Keratinocyte (primary cell): ENCODE measurements around the gene VPS13D.

Experiments used
- CTCF ChIP-seq, 3 experiments: IDR thresholded peaks in 1 of 3; conservative IDR thresholded peaks in 1 of 3; optimal IDR thresholded peaks in 1 of 3; 2 replicates in 2 of 3; 3 replicates in 1 of 3; pipeline versions ENCODE3 to v1.5.1; 2011; ENCODE audit warnings: low read length in 3 of 3, mild to moderate bottlenecking in 3 of 3, moderate library complexity in 2 of 3, control low read depth in 1 of 3, inconsistent platforms in 1 of 3; ENCODE audit not compliant: insufficient read depth in 2 of 3; ENCODE audit errors: extremely low read depth in 1 of 3
- EZH2 ChIP-seq: IDR thresholded peaks from one replicate; pipeline ENCODE4 v1.6.1; 2012; ENCODE audit warnings: inconsistent platforms, mild to moderate bottlenecking, low read length, moderate library complexity

GRCh38 chr1:12380326-12381249 is 150.8 kb downstream of the VPS13D start:
- no peak for TF ChIP-seq CTCF (optimal IDR thresholded peaks at IDR 0.05 in 1 of 3, IDR thresholded peaks at IDR 0.05 in 1 of 3, conservative IDR thresholded peaks at IDR 0.05 in 1 of 3; ENCODE audit: extremely low read depth in 1 of 3, insufficient read depth in 2 of 3, low read length in 3 of 3)
- TF ChIP-seq EZH2, result no peak
